Mesangial cell (primary cell): Measurements from ENCODE around the gene ASCL4. TPM values are rescaled to one million over a fixed set of nuclear protein-coding genes. Genes with fewer than 3 reads are reported as not detected.

ENCODE experiments used
- total RNA-seq: library from RNA; depleted of rRNA; stranded (reverse); fragments of >200 nt; gene quantifications from 2 replicates; pipeline ENCODE4 v1.2.3, GENCODE V29; 2015

ASCL4 gene
- total RNA-seq, result not detected in 2 replicates

GRCh38 chr12:107774349-107775029 is at the start of gene ASCL4:
Gene ASCL4 (plus strand): TSS chr12:107774704. CDS start chr12:107775219, 515 bp downstream.

GRCh38 chr12:107760809-107761501 is 13.5 kb upstream of the ASCL4 start, which contains the start of gene PRDM4:
Gene PRDM4 (minus strand): TSS chr12:107761137. CDS start chr12:107760515, 622 bp downstream.

Other genes with a start within 250 kb of the ASCL4 start
- gene PWP1, start 88.9 kb upstream of the ASCL4 start, total RNA-seq, result 21.8 and 53.6 TPM in 2 replicates
- gene PRDM4, start 13.6 kb upstream of the ASCL4 start, total RNA-seq, result 22.5 and 29.9 TPM in 2 replicates